ENCODE measurements around the gene EPOP.
A peak's percentile ranks its signal among the peaks of the same experiment; 100 is the strongest.

EPOP gene

DNA sequence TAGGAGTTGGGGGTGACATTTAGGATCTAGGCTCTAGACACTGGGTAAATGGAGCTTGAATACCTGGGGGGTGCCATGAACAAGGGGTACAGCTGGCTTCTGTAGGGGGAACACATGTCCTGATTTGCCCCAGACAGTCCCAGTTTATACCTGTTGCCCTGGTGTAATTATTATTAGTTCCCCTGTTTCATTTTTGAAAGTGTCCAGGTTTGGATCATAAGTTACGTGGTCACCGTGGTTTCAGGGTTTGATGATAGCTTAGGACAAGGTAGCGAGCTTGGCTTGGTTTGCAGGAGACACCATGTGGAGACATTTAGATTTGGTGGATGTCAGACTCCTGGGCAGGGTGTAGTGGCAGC, 35.8 kb upstream of the EPOP start:
- Mint-ChIP-seq H3K4me1 (peaks cover 67% of the 10 kb centered on the region), H3K27me3 (no peaks in the 10 kb centered on the region)
- CTCF ChIA-PET = interaction anchor here (1.5 to 3.9 kb wide), 3 partner anchors 18 to 34 kb away, joined by 4 to 14 read pairs (median 8); no protein-coding TSS in a partner anchor

DNA sequence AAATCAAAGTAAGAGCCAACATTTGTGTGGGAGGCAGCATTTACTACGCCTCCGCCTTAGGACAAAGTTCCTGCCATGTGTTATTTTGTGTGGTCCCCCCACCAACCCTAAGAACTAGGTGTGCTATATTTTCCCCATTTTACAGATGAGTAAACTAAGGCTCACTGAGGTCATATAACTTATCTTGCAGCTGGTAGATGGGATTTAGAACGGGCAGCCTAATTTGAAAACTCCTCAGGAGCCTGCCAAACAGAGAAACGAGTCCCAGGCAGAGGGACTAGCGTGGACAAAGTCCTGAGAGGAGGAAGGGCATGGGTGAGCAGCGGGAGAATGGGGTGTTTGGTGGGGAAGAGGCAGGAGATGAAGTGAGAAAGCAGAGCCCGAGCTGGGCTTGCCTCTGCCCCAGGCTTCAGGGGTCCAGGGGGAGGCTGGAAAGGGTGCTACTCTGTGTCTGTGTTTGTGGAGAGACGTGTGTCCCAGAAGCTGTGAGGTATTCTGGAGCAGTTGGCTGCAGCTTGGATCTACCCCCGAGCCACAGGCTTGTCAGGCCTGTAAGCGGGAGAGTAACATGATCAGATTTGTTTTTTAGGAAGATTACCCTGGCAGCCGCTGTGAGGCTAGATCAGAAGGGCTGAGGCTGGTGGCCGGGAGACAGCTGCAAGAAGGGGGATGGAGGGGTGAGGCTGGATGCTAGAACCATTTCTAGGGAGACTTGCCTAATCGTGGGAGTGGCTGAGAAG, 35.3 kb upstream of the EPOP start:
- H3K4me1 Mint-ChIP-seq = peaks cover 65% of the 10 kb centered on the region
- no peak overlapping the region for H3K4me3 Mint-ChIP-seq
- peaks cover 58% of the 10 kb centered on the region for H3K36me3 Mint-ChIP-seq
- DNase-seq = no peak
- CTCF ChIA-PET = interaction anchor here (1.5 to 3.9 kb wide), 3 partner anchors 19 to 34 kb away, joined by 4 to 14 read pairs (median 8); no protein-coding TSS in a partner anchor
- H3K9me3 Mint-ChIP-seq = no peaks in the 10 kb centered on the region
- no peak overlapping the region for H3K27ac Mint-ChIP-seq
- H3K27me3 Mint-ChIP-seq = no peaks in the 10 kb centered on the region

More for the DNA sequence above, 35.8 kb upstream of the EPOP start:
- no peak for DNase-seq
- Mint-ChIP-seq H3K9me3 (no peaks in the 10 kb centered on the region), H3K36me3 (peaks cover 63% of the 10 kb centered on the region), H3K4me3 (no peak overlapping the region), H3K27ac (no peak overlapping the region)

DNA sequence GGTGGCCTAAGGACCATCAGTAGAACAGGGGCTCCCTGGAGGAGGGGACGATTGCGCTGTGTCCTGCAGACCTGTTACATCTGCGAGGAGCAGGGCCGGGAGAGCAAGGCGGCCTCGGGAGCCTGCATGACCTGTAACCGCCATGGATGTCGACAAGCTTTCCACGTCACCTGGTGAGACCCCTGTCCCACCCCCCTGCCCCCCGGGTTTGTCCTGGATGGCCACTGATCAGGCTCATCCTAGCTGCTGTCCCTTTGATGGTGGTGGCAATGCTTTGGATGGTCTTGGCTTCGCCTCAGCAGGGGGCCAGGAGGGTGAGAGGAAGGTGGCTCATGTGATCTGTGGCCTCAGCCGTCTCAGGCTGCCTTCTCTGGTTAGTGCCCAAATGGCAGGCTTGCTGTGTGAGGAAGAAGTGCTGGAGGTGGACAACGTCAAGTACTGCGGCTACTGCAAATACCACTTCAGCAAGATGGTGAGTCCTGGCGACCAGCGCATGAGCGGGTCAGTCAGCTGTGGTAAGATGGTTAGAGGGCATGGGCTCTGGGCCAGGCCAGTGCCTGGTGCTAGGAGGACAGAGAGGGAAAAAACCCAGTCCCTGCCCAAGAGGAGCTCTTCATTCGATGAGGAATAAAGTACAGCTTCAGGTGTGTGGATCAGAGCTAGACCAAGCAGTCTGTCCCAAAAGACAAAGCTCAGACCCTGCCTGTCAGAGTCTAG, 34.5 kb upstream of the EPOP start:
- Mint-ChIP-seq H3K4me3 (no peak overlapping the region), H3K27ac (no peak overlapping the region), H3K9me3 (no peaks in the 10 kb centered on the region), H3K36me3 (peaks cover 57% of the 10 kb centered on the region), H3K4me1 (peaks cover 64% of the 10 kb centered on the region), H3K27me3 (no peaks in the 10 kb centered on the region)
- CTCF ChIA-PET = interaction anchor here (1.5 to 3.9 kb wide), 3 partner anchors 19 to 33 kb away, joined by 4 to 14 read pairs (median 8); no protein-coding TSS in a partner anchor
- no peak for DNase-seq

DNA sequence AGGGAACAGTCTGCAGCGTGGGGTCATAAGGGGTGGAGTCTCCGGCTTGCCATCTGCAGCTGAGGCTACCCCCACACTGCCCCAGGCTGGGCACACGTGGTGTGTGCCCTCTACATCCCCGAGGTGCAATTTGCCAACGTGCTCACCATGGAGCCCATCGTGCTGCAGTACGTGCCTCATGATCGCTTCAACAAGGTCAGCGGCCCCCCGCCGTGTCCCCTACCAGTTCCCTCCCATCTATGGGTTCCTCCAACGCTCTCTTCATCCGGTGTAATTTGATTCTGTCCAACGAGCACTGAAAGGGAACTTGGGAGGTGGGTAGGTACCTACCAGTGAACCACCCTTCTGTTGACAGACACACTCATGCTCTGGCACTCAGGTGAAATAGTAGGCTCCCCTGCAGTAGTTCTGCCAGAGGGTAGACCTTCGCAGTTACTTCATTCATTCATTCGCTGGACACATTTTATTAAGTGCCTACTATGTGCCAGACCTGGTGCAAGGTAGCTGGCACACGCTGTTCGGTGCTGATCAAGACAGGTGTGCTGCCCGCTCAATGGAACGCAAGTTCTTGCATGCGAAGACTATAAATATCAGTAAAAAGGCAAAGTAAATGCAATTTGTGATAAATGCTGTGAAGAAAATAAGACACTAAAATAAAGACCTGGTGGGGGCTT, 33.1 kb upstream of the EPOP start:
- Mint-ChIP-seq H3K4me1 (peaks cover 64% of the 10 kb centered on the region), H3K27me3 (no peaks in the 10 kb centered on the region), H3K9me3 (no peaks in the 10 kb centered on the region), H3K36me3 (peaks cover 54% of the 10 kb centered on the region), H3K4me3 (peak overlapping the region; percentile 93), H3K27ac (no peak overlapping the region)
- DNase-seq = no peak
- CTCF ChIA-PET = interaction anchor here (0.9 to 3.9 kb wide), 2 partner anchors 9 to 21 kb away, joined by 3 to 14 read pairs; no protein-coding TSS in a partner anchor

DNA sequence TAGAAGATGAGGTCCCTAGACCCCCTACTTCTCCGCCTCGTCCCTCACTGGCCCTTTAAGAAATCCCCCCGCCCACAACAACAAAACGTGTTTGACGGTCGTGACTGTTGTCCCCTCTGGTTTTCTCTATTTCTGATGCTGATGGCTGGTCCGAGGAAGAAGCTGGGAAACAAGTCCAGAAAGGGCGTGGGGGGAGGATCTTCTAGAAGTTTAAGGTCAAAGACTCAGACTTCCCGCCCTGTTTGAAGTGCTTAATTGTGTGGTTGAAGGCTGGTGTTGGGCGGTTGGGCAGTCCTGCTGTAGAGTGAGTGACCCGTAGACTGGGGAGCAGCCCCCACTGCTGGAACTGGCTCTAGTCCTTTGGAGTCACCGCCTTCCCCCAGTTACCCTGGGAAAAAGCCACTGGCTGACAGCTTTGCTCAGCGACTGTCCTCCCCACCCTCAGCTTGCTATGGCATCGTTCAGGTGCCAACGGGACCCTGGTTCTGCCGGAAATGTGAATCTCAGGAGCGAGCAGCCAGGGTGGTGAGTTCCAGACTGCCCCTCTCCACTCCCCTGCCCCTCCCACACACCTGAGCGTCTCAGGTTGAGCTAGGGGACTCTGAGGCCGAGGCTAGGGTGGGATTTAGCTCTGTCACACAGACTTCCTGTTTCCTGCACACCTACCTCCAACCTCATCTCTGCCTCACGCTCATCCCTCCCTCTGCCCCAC, 31.9 kb upstream of the EPOP start:
- CTCF ChIA-PET = interaction anchor here (0.9 to 1.1 kb wide), 3 partner anchors 10 to 28 kb away, joined by 3 to 6 read pairs (median 3); no protein-coding TSS in a partner anchor
- no peaks in the 10 kb centered on the region for H3K27me3 Mint-ChIP-seq
- H3K36me3 Mint-ChIP-seq = peaks cover 49% of the 10 kb centered on the region
- H3K27ac Mint-ChIP-seq = peak overlapping the region; percentile 94
- H3K4me3 Mint-ChIP-seq = peak overlapping the region; percentile 93
- no peaks in the 10 kb centered on the region for H3K9me3 Mint-ChIP-seq
- peaks cover 58% of the 10 kb centered on the region for H3K4me1 Mint-ChIP-seq
- DNase-seq = peak; percentile 45

DNA sequence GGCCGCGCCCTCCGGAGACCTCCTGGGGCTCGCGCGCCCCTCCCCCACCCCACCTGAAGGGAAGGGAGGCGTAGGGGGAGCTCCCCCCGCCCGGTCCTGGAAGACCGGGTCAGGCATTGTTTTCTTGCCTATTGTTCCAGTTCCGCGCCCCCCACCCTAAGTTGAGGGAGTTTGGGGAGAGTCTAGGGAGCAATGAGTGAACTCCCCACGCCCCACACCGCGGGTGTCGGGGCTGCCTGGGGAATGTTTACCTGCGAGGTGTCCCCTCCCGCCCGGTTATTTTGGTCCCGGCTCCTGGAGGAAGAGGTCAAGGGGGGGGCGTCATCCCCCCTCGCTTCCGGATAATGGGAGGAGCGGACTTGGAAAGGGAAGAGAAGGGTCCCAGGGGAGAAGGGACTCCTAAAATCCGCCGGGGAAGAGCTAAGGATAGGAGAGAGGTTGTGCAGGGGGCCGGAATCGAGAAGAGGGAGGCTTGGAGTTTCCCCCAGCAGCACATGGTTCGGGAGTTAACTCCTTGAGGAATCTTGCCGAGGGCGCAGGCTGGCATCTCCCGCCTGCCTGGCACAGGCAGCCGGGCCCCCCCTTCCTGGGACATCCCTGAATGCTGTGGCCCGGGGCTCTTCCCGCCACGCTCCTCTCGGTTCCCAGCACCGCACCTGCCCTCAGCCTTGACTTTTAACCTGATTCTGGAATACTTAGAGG, 31.2 kb upstream of the EPOP start:
- peaks cover 58% of the 10 kb centered on the region for H3K4me1 Mint-ChIP-seq
- no peaks in the 10 kb centered on the region for H3K9me3 Mint-ChIP-seq
- H3K4me3 Mint-ChIP-seq = peak overlapping the region; percentile 93
- DNase-seq = peak; percentile 50
- CTCF ChIA-PET = interaction anchor here (0.6 to 1.4 kb wide), 4 partner anchors 26 to 29 kb away, joined by 3 to 6 read pairs (median 3); no protein-coding TSS in a partner anchor
- H3K27ac Mint-ChIP-seq = peak overlapping the region; percentile 94
- peaks cover 43% of the 10 kb centered on the region for H3K36me3 Mint-ChIP-seq
- H3K27me3 Mint-ChIP-seq = no peaks in the 10 kb centered on the region

DNA sequence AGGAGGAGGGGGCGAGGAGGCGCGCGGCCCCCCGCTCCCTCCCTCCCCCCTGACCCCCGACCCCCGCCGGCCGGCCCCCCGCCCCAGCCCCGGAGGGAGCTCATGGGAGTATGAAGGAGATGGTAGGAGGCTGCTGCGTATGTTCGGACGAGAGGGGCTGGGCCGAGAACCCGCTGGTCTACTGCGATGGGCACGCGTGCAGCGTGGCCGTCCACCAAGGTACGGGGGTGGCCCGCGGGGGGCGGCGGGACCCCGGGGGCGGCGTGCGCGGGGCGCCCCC, 30.7 kb upstream of the EPOP start:
- peaks cover 56% of the 10 kb centered on the region for H3K4me1 Mint-ChIP-seq
- no peaks in the 10 kb centered on the region for H3K9me3 Mint-ChIP-seq
- H3K27me3 Mint-ChIP-seq = no peaks in the 10 kb centered on the region
- H3K4me3 Mint-ChIP-seq = peak overlapping the region; percentile 93
- DNase-seq = no peak
- no peak overlapping the region for H3K27ac Mint-ChIP-seq
- CTCF ChIA-PET = interaction anchor here (0.6 to 1.4 kb wide), 4 partner anchors 23 to 30 kb away, joined by 3 to 7 read pairs (median 3); no protein-coding TSS in a partner anchor
- H3K36me3 Mint-ChIP-seq = peaks cover 38% of the 10 kb centered on the region

DNA sequence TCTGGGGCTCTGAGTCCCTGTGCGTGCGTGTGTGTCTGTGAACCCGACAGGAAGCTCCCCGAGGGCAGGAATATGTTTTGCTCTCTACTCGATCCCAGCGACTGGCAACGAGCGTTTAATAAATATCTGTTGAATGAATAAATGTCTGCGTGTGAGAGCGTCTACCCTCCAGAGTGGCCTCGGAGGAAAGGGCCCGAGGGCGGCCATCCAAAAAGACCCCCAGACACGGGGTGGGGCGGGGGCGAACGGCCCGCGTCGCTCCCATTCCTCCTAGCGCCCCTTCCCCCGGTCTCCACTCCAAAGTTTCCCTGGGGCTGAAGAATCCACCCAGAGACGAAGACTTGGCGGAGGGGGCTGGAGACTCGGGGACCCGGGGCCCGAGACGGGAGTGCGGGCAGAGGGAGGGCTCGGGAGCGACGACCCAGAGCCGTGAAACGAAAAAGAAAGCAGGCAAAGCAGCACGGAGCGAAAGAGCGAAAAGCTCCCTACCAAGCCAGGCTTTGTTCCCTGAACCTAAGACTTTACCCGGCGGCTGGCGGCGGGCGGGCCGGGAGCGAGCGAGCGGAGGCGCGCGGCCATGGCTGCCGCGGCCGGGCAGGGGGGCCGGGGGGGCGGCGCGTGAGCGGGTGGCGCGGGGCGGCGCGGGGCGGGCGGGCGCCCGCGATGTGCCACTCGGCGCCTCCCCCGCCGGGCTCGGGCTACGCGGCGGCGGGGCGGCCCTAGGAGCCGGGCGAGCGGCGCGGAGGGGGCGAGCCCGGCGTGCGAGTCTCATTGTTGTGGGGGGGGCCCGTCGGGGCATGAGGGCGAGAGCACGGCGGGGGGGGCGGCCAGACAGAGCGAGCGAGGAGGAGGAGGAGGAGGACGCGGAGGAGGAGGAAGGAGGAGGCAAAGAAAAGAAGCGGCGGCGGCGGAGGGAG, 30.1 kb upstream of the EPOP start, which contains the start of gene MLLT6:
TSS of gene MLLT6 (plus strand) at position 668 of the 917 bp plus-strand sequence. CDS start 360 bp downstream, outside the sequence.
- no peaks in the 10 kb centered on the region for H3K27me3 Mint-ChIP-seq
- peaks cover 54% of the 10 kb centered on the region for H3K4me1 Mint-ChIP-seq
- H3K36me3 Mint-ChIP-seq = peaks cover 32% of the 10 kb centered on the region
- peak within 1 kb of the TSS; percentile 98 for H3K27ac Mint-ChIP-seq
- DNase-seq = peak; percentile 84
- H3K4me3 Mint-ChIP-seq = peak within 1 kb of the TSS; percentile 93
- no peaks in the 10 kb centered on the region for H3K9me3 Mint-ChIP-seq
- CTCF ChIA-PET = interaction anchor here (0.7 to 1.4 kb wide), 3 partner anchors 24 to 30 kb away, joined by 3 to 7 read pairs (median 3); no protein-coding TSS in a partner anchor

DNA sequence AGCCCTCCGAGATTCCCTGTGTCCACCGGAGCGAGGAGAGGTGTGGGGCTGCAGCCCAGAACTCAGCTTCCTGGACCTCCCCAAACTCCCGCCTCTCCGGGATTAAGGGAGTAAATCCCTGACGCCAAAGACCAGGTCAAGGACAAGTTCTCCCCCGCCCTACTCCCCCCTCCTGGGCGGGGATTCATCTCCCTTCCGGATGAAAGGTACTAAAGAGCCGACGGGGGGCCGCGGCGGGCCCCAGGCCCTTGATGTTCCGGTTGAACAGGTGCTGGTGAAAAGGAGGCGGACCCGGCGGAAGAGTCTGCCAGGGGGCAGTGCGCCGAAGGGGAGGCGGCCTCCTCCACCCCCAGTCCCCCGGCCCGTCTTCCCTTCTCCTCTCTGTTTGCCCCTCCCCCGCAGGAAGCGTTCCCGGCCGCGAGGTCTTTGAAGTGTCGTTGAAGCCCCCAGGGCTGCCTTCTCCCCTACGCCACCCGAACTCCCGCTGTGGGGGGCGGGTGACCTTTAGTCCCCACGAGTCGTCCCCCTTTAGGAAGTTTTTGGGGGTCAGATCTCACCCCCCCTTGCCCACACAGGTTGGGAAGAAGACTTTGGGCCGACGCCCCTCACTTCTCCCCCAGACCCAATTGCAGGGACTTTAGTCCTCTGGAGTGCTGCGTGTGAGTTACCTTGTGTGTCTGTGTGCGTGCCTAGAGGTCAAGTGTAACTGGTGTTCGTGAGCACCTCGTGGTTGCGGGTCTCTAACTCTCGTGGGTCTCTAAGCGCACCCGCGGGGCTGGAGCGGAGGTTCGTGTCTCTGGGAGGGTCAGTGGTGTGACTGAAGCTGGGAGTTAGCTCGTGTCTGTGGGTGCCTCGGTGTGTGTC, 29.2 kb upstream of the EPOP start:
- H3K27ac Mint-ChIP-seq = peak overlapping the region; percentile 98
- H3K4me3 Mint-ChIP-seq = peak overlapping the region; percentile 93
- H3K9me3 Mint-ChIP-seq = no peaks in the 10 kb centered on the region
- peaks cover 50% of the 10 kb centered on the region for H3K4me1 Mint-ChIP-seq
- peak; percentile 87 for DNase-seq
- peaks cover 5% of the 10 kb centered on the region for H3K27me3 Mint-ChIP-seq
- peaks cover 25% of the 10 kb centered on the region for H3K36me3 Mint-ChIP-seq
- CTCF ChIA-PET = interaction anchor here (1.4 kb wide), 1 partner anchor 25 kb away, joined by 7 read pairs; no protein-coding TSS in a partner anchor

DNA sequence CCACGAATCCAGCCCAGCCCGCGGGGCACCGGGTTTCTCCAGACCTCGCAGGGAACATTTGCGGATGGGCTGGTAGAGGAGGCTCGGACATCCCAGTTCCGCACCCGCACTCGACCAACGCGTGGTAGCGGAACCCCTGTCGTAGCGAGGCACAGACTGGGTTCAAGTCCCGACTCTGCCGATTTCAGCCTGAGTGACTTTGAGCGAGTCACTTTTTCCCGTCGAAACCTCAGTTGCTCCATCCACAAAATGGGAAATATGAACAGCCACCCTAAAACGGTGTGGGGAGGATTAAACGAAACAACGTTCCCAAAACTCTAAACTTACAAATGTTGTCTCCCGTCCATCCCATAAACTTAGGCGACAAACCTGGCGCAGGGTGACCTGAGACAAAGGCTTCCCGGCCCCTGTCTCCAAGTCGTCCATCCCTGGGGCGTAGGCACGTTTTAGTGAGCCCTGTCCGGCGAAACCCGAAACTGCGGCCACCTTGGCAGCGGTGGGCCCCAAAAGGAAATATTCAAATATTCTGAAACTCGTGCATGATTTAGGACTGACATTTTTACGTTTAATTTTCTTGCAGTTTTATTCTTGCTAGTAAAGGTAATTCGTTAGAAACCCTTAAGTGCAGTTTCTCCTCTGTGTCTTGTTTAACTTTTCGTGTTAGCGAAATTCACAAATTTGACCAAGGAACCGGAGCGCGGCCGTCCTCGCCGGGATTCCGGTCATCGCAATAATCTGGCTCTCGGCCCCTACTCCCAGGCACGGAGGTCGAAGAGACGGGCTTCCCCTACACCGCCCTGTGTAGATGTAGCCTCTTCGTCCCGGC, 28.4 kb upstream of the EPOP start:
- H3K4me1 Mint-ChIP-seq = peaks cover 46% of the 10 kb centered on the region
- peak; percentile 50 for DNase-seq
- peak overlapping the region; percentile 93 for H3K4me3 Mint-ChIP-seq
- H3K36me3 Mint-ChIP-seq = peaks cover 21% of the 10 kb centered on the region
- H3K27me3 Mint-ChIP-seq = peaks cover 5% of the 10 kb centered on the region
- no peaks in the 10 kb centered on the region for H3K9me3 Mint-ChIP-seq
- H3K27ac Mint-ChIP-seq = peak overlapping the region; percentile 98
- CTCF ChIA-PET = no interaction called here
